HepG2 (cell line): ENCODE results near the gene ESYT1. TPM values are rescaled to one million over a fixed set of nuclear protein-coding genes. Genes with fewer than 3 reads are reported as not detected.

Experiments used
- CHD4 ChIP-seq: fragments of 200-600 bp; sonication (generic); IDR thresholded peaks from 2 replicates; pipeline ENCODE4 v1.7.0; 2017; ENCODE audit warnings: mild to moderate bottlenecking, low read length, borderline replicate concordance
- FOXK2 ChIP-seq: fragments of 450-650 bp; IDR thresholded peaks from 2 replicates; pipeline ENCODE4 v1.6.1; 2016
- JDP2 ChIP-seq: sonication (generic); formaldehyde crosslinking; IDR thresholded peaks from 2 replicates; pipeline ENCODE4 v1.8.1; 2022; ENCODE audit warnings: missing genetic modification reagents, borderline replicate concordance
- MBNL3 ChIP-seq: fragments of 250-450 bp; sonication (Bioruptor Pico); conservative IDR thresholded peaks from 2 replicates; pipeline ENCODE4 v1.8.0; 2022; ENCODE audit warnings: mild to moderate bottlenecking, inconsistent platforms
- MED8 ChIP-seq: sonication (generic); formaldehyde crosslinking; IDR thresholded peaks from 2 replicates; pipeline ENCODE4 v1.8.1; 2023; ENCODE audit warnings: mild to moderate bottlenecking, missing genetic modification reagents; ENCODE audit not compliant: insufficient replicate concordance
- MXI1 ChIP-seq: IDR thresholded peaks from 3 replicates; pipeline ENCODE4 v1.6.1; 2012; ENCODE audit warnings: low read depth, low read length, inconsistent platforms, borderline replicate concordance
- PAF1 ChIP-seq: IDR thresholded peaks from 2 replicates; pipeline ENCODE4 v1.6.1; 2016; ENCODE audit warnings: missing genetic modification reagents, missing compliant biosample characterization
- PAX8 ChIP-seq: sonication (generic); formaldehyde crosslinking; IDR thresholded peaks from 2 replicates; pipeline ENCODE4 v1.8.0; 2022; ENCODE audit warnings: mild to moderate bottlenecking, missing genetic modification reagents, borderline replicate concordance
- PLRG1 ChIP-seq: fragments of 450-650 bp; conservative IDR thresholded peaks from 2 replicates; pipeline ENCODE4 v1.6.1; 2016
- XBP1 ChIP-seq: sonication (generic); formaldehyde crosslinking; IDR thresholded peaks from 2 replicates; pipeline ENCODE4 v1.5.0; 2020; ENCODE audit warnings: missing genetic modification reagents
- ZNF12 ChIP-seq: sonication (generic); formaldehyde crosslinking; IDR thresholded peaks from 2 replicates; pipeline ENCODE4 v1.5.0; 2020; ENCODE audit warnings: missing genetic modification reagents
- ZNF317 ChIP-seq: sonication (generic); formaldehyde crosslinking; IDR thresholded peaks from 2 replicates; pipeline ENCODE4 v1.5.0; 2020; ENCODE audit warnings: mild to moderate bottlenecking, missing genetic modification reagents
- ZNF724P ChIP-seq: sonication (generic); formaldehyde crosslinking; IDR thresholded peaks from 2 replicates; pipeline ENCODE4 v1.8.0; 2022; ENCODE audit warnings: missing genetic modification reagents, borderline replicate concordance
- ZNF891 ChIP-seq: sonication (generic); formaldehyde crosslinking; IDR thresholded peaks from 2 replicates; pipeline ENCODE4 v1.5.0; 2020; ENCODE audit warnings: mild to moderate bottlenecking, missing genetic modification reagents
- ZSCAN21 ChIP-seq: sonication (generic); formaldehyde crosslinking; IDR thresholded peaks from 2 replicates; pipeline ENCODE4 v1.8.0; 2022; ENCODE audit warnings: mild to moderate bottlenecking, missing genetic modification reagents, moderate library complexity, borderline replicate concordance
- polyA plus RNA-seq, 8 experiments: library from polyadenylated mRNA; depleted of rRNA in 3 of 8; stranded (reverse) in 7 of 8; unstranded in 1 of 8; fragments of >200 nt; fragmentation: Illumina TruSeq in 4 of 8; extraction: Trizol in 4 of 8; gene quantifications; 2 replicates each; pipeline versions ENCODE4 v1.2.1 to v1.2.3, GENCODE V29; 2011 to 2016; ENCODE audit warnings: low read depth in 4 of 8, missing spikeins in 1 of 8, mixed read lengths in 1 of 8; ENCODE audit not compliant: insufficient read depth in 1 of 8
- total RNA-seq, 5 experiments: library from RNA; depleted of rRNA; stranded (reverse); fragments of >200 nt; fragmentation: Illumina TruSeq; extraction: Trizol; gene quantifications; 2 replicates each; pipeline ENCODE4 v1.2.3, GENCODE V29; 2016; ENCODE audit warnings: low read depth in 1 of 5
- TF ChIP-seq, protein P1 (sequence below): IDR thresholded peaks from 2 replicates; pipeline ENCODE4 v1.4.0; 2020; ENCODE audit warnings: mild to moderate bottlenecking, missing genetic modification reagents
- TF ChIP-seq, protein P2 (sequence below): sonication (generic); formaldehyde crosslinking; IDR thresholded peaks from 2 replicates; pipeline ENCODE4 v1.4.0; 2020; ENCODE audit warnings: mild to moderate bottlenecking, missing genetic modification reagents
- TF ChIP-seq, protein P3 (sequence below): sonication (generic); formaldehyde crosslinking; IDR thresholded peaks from 2 replicates; pipeline ENCODE4 v1.5.1; 2020; ENCODE audit warnings: mild to moderate bottlenecking, missing genetic modification reagents, borderline replicate concordance
- TF ChIP-seq, protein P4 (sequence below): IDR thresholded peaks from 2 replicates; pipeline ENCODE4 v1.6.1; 2016; ENCODE audit warnings: missing compliant biosample characterization, missing genetic modification reagents, borderline replicate concordance
- TF ChIP-seq, protein P5 (sequence below): sonication (generic); formaldehyde crosslinking; IDR thresholded peaks from 2 replicates; pipeline ENCODE4 v1.4.0; 2020; ENCODE audit warnings: missing genetic modification reagents, borderline replicate concordance
- TF ChIP-seq, protein P6 (sequence below): sonication (generic); formaldehyde crosslinking; IDR thresholded peaks from 2 replicates; pipeline ENCODE4 v1.5.0; 2020; ENCODE audit warnings: missing genetic modification reagents, mild to moderate bottlenecking, borderline replicate concordance

The ESYT1 gene
- total and polyA plus RNA-seq, 2 of the 13 experiments (the other 11 are each of a cell fraction or from before 2014, with no cell fraction given): 66.9 to 71.0 TPM

DNA sequence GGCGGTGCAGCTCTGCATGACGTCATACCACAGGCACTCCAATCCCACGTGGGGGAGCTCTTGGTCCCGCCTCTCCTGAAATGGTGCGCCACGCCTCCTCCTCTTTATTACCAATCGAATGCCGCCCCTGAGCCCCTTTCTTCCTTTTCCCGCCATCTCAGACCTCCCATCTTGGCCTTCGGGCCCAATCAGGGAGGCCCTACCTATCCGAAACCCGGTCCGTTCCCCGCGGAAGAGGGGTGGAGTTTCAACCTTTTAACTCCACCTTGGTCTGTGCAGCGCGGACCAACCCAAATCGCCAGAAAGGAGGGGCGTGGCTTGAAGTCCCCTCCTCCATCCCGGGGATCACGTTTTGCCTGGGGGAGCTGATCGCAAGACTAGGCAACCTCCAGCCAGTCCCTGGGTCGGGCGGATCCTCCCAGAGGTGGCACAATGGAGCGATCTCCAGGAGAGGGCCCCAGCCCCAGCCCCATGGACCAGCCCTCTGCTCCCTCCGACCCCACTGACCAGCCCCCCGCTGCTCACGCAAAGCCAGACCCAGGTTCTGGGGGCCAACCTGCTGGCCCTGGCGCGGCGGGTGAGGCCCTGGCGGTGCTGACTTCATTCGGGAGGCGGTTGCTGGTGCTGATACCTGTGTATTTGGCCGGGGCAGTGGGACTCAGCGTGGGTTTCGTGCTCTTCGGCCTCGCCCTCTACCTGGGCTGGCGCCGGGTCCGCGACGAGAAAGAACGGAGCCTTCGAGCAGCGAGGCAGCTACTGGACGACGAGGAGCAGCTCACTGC, at the start of gene ESYT1 (continued):
- TF ChIP-seq, protein P1, sequence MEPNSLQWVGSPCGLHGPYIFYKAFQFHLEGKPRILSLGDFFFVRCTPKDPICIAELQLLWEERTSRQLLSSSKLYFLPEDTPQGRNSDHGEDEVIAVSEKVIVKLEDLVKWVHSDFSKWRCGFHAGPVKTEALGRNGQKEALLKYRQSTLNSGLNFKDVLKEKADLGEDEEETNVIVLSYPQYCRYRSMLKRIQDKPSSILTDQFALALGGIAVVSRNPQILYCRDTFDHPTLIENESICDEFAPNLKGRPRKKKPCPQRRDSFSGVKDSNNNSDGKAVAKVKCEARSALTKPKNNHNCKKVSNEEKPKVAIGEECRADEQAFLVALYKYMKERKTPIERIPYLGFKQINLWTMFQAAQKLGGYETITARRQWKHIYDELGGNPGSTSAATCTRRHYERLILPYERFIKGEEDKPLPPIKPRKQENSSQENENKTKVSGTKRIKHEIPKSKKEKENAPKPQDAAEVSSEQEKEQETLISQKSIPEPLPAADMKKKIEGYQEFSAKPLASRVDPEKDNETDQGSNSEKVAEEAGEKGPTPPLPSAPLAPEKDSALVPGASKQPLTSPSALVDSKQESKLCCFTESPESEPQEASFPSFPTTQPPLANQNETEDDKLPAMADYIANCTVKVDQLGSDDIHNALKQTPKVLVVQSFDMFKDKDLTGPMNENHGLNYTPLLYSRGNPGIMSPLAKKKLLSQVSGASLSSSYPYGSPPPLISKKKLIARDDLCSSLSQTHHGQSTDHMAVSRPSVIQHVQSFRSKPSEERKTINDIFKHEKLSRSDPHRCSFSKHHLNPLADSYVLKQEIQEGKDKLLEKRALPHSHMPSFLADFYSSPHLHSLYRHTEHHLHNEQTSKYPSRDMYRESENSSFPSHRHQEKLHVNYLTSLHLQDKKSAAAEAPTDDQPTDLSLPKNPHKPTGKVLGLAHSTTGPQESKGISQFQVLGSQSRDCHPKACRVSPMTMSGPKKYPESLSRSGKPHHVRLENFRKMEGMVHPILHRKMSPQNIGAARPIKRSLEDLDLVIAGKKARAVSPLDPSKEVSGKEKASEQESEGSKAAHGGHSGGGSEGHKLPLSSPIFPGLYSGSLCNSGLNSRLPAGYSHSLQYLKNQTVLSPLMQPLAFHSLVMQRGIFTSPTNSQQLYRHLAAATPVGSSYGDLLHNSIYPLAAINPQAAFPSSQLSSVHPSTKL (CRISPR knock-in tag): peak; percentile 46; the same call in 1 of the 2 replicates
- TF ChIP-seq, protein P2, sequence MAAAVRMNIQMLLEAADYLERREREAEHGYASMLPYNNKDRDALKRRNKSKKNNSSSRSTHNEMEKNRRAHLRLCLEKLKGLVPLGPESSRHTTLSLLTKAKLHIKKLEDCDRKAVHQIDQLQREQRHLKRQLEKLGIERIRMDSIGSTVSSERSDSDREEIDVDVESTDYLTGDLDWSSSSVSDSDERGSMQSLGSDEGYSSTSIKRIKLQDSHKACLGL (CRISPR knock-in tag): no peak
- TF ChIP-seq MXI1 (peak; percentile 92; the same call in 1 of the 3 replicates), MED8 (CRISPR knock-in tag) (no peak), PAX8 (CRISPR knock-in tag) (no peak), CHD4 (no peak), ZNF724P (CRISPR knock-in tag) (no peak), ZNF317 (CRISPR knock-in tag) (no peak), XBP1 (CRISPR knock-in tag) (no peak), ZSCAN21 (CRISPR knock-in tag) (peak; percentile 74; the same call in 1 of the 2 replicates), MBNL3 (CRISPR knock-in tag) (no peak), ZNF12 (no peak), PAF1 (CRISPR knock-in tag) (no peak), JDP2 (CRISPR knock-in tag) (no peak), FOXK2 (no peak), PLRG1 (no peak), ZNF891 (CRISPR knock-in tag) (peak; percentile 76; the same call in 1 of the 2 replicates)
- TF ChIP-seq, protein P3, sequence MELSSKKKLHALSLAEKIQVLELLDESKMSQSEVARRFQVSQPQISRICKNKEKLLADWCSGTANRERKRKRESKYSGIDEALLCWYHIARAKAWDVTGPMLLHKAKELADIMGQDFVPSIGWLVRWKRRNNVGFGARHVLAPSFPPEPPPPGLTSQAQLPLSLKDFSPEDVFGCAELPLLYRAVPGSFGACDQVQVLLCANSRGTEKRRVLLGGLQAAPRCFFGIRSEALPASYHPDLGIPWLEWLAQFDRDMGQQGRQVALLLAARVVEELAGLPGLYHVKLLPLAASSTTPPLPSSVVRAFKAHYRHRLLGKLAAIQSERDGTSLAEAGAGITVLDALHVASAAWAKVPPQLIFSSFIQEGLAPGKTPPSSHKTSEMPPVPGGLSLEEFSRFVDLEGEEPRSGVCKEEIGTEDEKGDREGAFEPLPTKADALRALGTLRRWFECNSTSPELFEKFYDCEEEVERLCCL (CRISPR knock-in tag): no peak; the same call in 1 of the 2 replicates
- TF ChIP-seq, protein P4, sequence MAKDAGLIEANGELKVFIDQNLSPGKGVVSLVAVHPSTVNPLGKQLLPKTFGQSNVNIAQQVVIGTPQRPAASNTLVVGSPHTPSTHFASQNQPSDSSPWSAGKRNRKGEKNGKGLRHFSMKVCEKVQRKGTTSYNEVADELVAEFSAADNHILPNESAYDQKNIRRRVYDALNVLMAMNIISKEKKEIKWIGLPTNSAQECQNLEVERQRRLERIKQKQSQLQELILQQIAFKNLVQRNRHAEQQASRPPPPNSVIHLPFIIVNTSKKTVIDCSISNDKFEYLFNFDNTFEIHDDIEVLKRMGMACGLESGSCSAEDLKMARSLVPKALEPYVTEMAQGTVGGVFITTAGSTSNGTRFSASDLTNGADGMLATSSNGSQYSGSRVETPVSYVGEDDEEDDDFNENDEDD: peak; percentile 73; the same call in 1 of the 2 replicates
- TF ChIP-seq, protein P5, sequence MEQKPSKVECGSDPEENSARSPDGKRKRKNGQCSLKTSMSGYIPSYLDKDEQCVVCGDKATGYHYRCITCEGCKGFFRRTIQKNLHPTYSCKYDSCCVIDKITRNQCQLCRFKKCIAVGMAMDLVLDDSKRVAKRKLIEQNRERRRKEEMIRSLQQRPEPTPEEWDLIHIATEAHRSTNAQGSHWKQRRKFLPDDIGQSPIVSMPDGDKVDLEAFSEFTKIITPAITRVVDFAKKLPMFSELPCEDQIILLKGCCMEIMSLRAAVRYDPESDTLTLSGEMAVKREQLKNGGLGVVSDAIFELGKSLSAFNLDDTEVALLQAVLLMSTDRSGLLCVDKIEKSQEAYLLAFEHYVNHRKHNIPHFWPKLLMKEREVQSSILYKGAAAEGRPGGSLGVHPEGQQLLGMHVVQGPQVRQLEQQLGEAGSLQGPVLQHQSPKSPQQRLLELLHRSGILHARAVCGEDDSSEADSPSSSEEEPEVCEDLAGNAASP (CRISPR knock-in tag): no peak
- TF ChIP-seq, protein P6, sequence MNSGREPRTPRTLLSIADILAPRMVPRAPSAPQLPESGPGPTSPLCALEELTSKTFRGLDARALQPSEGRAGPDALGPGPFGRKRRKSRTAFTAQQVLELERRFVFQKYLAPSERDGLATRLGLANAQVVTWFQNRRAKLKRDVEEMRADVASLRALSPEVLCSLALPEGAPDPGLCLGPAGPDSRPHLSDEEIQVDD (CRISPR knock-in tag): no peak; the same call in 1 of the 2 replicates
